K562 (cell line): ENCODE measurements around the gene FAM110D. TPM values are rescaled to one million over a fixed set of nuclear protein-coding genes. Genes with fewer than 3 reads are reported as not detected.

ENCODE experiments used
- ATAC-seq: fragments of 200-7000 bp; cut with Tn5 transposase; 3 replicates; pipeline ENCODE4 v1.9.1; 2020; ENCODE audit warnings: moderate library complexity
- BruUV-seq: library from RNA; stranded (reverse); fragments of 400-500 nt; replicated peaks from 2 replicates; lab custom pipeline; 2021; lab: Mats Ljungman, UMichigan
- CTCF ChIA-PET: fragments of 300-600 bp; formaldehyde crosslinking; extraction: SDS; loops from one replicate; lab custom pipeline; 2021; ENCODE audit warnings: low intra/inter-chr PET ratio; lab: Yijun Ruan, JAX
- POLR2A ChIA-PET: fragments of 300-600, 350-650 bp; sonication (Branson Sonifier 250); formaldehyde crosslinking; extraction: SDS; loops from one replicate; lab custom pipeline; 2021; ENCODE audit warnings: antibody characterized with exemption, inconsistent platforms; lab: Yijun Ruan, JAX
- DNase-seq, 4 experiments: peaks; one replicate each; pipeline versions ENCODE4 v3.0.0 to v3.0.0-alpha.2; 2011 to 2018; ENCODE audit warnings: low spot score in 3 of 4, mixed read lengths in 3 of 4; ENCODE audit errors: extremely low read depth in 1 of 4
- FAIRE-seq: peaks from 2 replicates; lab custom pipeline; 2011; peaks lifted over from hg19 to GRCh38; lab: Jason Lieb, UNC
- H2AFZ ChIP-seq: 2 replicates; pipeline ENCODE4 v1.6.0; 2011; ENCODE audit warnings: low read depth, low read length, control low read depth, inconsistent platforms
- H3K27ac ChIP-seq: fragments of 200-600 bp; 3 replicates; pipeline ENCODE4 v1.8.0; 2011; ENCODE audit warnings: low read depth, mild to moderate bottlenecking, control low read depth, inconsistent platforms, low read length, moderate library complexity, mixed read lengths; ENCODE audit errors: extremely low read depth
- H3K27me3 ChIP-seq, 2 experiments: fragments of 300-600 bp in 1 of 2; 2 replicates in 1 of 2; 3 replicates in 1 of 2; pipeline versions ENCODE4 v1.6.0 to v1.8.0; 2011; ENCODE audit warnings: inconsistent platforms in 2 of 2, low read length in 2 of 2, mild to moderate bottlenecking in 1 of 2, mixed read lengths in 1 of 2, moderate library complexity in 1 of 2; ENCODE audit not compliant: control insufficient read depth in 2 of 2, insufficient read depth in 2 of 2
- H3K36me3 ChIP-seq: fragments of 300-600 bp; 3 replicates; pipeline ENCODE4 v1.8.0; 2011; ENCODE audit warnings: mild to moderate bottlenecking, low read length, inconsistent platforms; ENCODE audit not compliant: control insufficient read depth, insufficient read depth
- H3K4me1 ChIP-seq, 2 experiments: fragments of 200-600 bp in 1 of 2; replicated peaks in 1 of 2; 2 replicates in 1 of 2; 3 replicates in 1 of 2; pipeline versions ENCODE4 v1.5.1 to v1.8.0; 2011; ENCODE audit warnings: inconsistent platforms in 2 of 2, low read length in 2 of 2, mild to moderate bottlenecking in 1 of 2, mixed read lengths in 1 of 2, moderate library complexity in 1 of 2; ENCODE audit not compliant: control insufficient read depth in 2 of 2, insufficient read depth in 2 of 2
- H3K4me2 ChIP-seq: 2 replicates; pipeline ENCODE4 v1.6.1; 2011; ENCODE audit warnings: low read length, control low read depth, inconsistent platforms, mixed read lengths; ENCODE audit not compliant: insufficient read depth
- H3K4me3 ChIP-seq: fragments of 200-600 bp; sonication (generic), shearing (Covaris generic); 2 replicates; pipeline ENCODE4 v1.5.1; 2016; ENCODE audit warnings: control low read depth, inconsistent platforms
- H3K79me2 ChIP-seq: fragments of 200-600 bp; 3 replicates; pipeline ENCODE4 v1.8.0; 2011; ENCODE audit warnings: low read length, inconsistent platforms; ENCODE audit not compliant: control insufficient read depth, insufficient read depth
- H3K9ac ChIP-seq, 2 experiments: 2 replicates each; pipeline versions ENCODE4 v1.6.0 to v1.6.1; 2011; ENCODE audit warnings: low read depth in 2 of 2, low read length in 2 of 2, control low read depth in 1 of 2, inconsistent platforms in 1 of 2, mild to moderate bottlenecking in 1 of 2, mixed read lengths in 1 of 2; ENCODE audit not compliant: insufficient read depth in 1 of 2
- H3K9me1 ChIP-seq: one replicate; pipeline ENCODE4 v1.6.0; 2011; ENCODE audit warnings: inconsistent platforms, mild to moderate bottlenecking, low read length, moderate library complexity; ENCODE audit not compliant: control insufficient read depth, insufficient read depth
- H3K9me3 ChIP-seq: replicated peaks from 2 replicates; pipeline ENCODE4 v1.5.1; 2011; ENCODE audit warnings: low read depth, low read length, inconsistent platforms; ENCODE audit not compliant: control insufficient read depth, insufficient read depth
- H4K20me1 ChIP-seq: replicated peaks from 2 replicates; pipeline ENCODE4 v1.6.1; 2011; ENCODE audit warnings: low read length, inconsistent platforms, mixed read lengths; ENCODE audit not compliant: control insufficient read depth, insufficient read depth
- ARID1B ChIP-seq: fragments of 450-650 bp; IDR thresholded peaks from 2 replicates; pipeline ENCODE4 v1.6.1; 2016; ENCODE audit warnings: antibody characterized with exemption, mild to moderate bottlenecking, inconsistent platforms
- CBX1 ChIP-seq: sonication (generic); IDR thresholded peaks from 2 replicates; pipeline ENCODE4 v1.6.1; 2016; ENCODE audit warnings: antibody characterized with exemption, low read depth, mild to moderate bottlenecking
- CBX2 ChIP-seq: fragments of 200-600 bp; sonication (generic); IDR thresholded peaks from one replicate; pipeline ENCODE4 v1.6.1; 2012; ENCODE audit warnings: mild to moderate bottlenecking, low read length, inconsistent platforms; ENCODE audit not compliant: insufficient read depth, poor library complexity, severe bottlenecking
- CCNT2 ChIP-seq: IDR thresholded peaks from 2 replicates; pipeline ENCODE4 v1.6.1; 2011; ENCODE audit warnings: borderline replicate concordance, low read depth, mild to moderate bottlenecking, moderate library complexity, mixed read lengths, low read length; ENCODE audit not compliant: insufficient read length; ENCODE audit errors: extremely low read depth
- DACH1 ChIP-seq: fragments of 450-650 bp; IDR thresholded peaks from 2 replicates; pipeline ENCODE4 v1.6.1; 2018; ENCODE audit not compliant: partially characterized antibody
- DMBX1 ChIP-seq: fragments of 250-450 bp; sonication (Bioruptor Pico); IDR thresholded peaks from 2 replicates; pipeline ENCODE4 v1.8.0; 2022; ENCODE audit warnings: inconsistent platforms, mild to moderate bottlenecking, moderate library complexity, borderline replicate concordance
- EGR1 ChIP-seq: fragments of 450-650 bp; conservative IDR thresholded peaks from 2 replicates; pipeline ENCODE4 v1.6.1; 2017; ENCODE audit warnings: mild to moderate bottlenecking
- KDM1A ChIP-seq, 2 experiments: fragments of 450-650 bp; IDR thresholded peaks; 2 replicates each; pipeline ENCODE4 v1.6.1; 2016; ENCODE audit warnings: mild to moderate bottlenecking in 2 of 2
- MEF2A ChIP-seq: IDR thresholded peaks from 2 replicates; pipeline ENCODE4 v1.6.1; 2011; ENCODE audit warnings: low read depth, mild to moderate bottlenecking, low read length, moderate library complexity; ENCODE audit not compliant: control insufficient read depth
- NBN ChIP-seq: fragments of 450-650 bp; IDR thresholded peaks from 2 replicates; pipeline ENCODE4 v1.6.1; 2016; ENCODE audit warnings: low read depth, mild to moderate bottlenecking
- SMARCB1 ChIP-seq: IDR thresholded peaks from 2 replicates; pipeline ENCODE4 v1.6.1; 2011; ENCODE audit warnings: improper control_type of control experiment, low read depth; ENCODE audit not compliant: insufficient read length
- SP1 ChIP-seq: sonication (generic); formaldehyde crosslinking; IDR thresholded peaks from 2 replicates; pipeline ENCODE4 v1.8.1; 2022; ENCODE audit warnings: mild to moderate bottlenecking, missing genetic modification reagents
- TCF3 ChIP-seq: sonication (generic); formaldehyde crosslinking; IDR thresholded peaks from 2 replicates; pipeline ENCODE4 v1.4.0; 2020; ENCODE audit warnings: mild to moderate bottlenecking, missing genetic modification reagents
- TOE1 ChIP-seq, 2 experiments: fragments of 450-650 bp in 1 of 2; sonication (generic) in 1 of 2; formaldehyde crosslinking in 1 of 2; IDR thresholded peaks; 2 replicates each; pipeline versions ENCODE4 v1.7.1 to v1.8.0; 2016 to 2022; ENCODE audit warnings: borderline replicate concordance in 2 of 2, mild to moderate bottlenecking in 2 of 2, antibody characterized with exemption in 1 of 2, inconsistent platforms in 1 of 2, low read depth in 1 of 2, missing genetic modification reagents in 1 of 2, moderate library complexity in 1 of 2
- ZNF445 ChIP-seq: fragments of 250-450 bp; sonication (Bioruptor Pico); IDR thresholded peaks from 2 replicates; pipeline ENCODE4 v1.4.0; 2020; ENCODE audit warnings: low read depth, mild to moderate bottlenecking, moderate library complexity
- ZNF785 ChIP-seq: fragments of 250-450 bp; sonication (Bioruptor Pico); IDR thresholded peaks from 2 replicates; pipeline ENCODE4 v1.4.0; 2020; ENCODE audit warnings: mild to moderate bottlenecking
- WGBS: fragments of 100-300 bp; shearing (Covaris generic); methylation state at CpG from one replicate; pipeline ENCODE4 v1.1.6; 2016; ENCODE audit warnings: low coverage, mixed read lengths; ENCODE audit not compliant: insufficient coverage; ENCODE audit errors: missing lambda C conversion rate; 5-methylcytosine and 5-hydroxymethylcytosine counted together
- in situ Hi-C: fragments of 300-500 bp; cut with MboI; formaldehyde crosslinking; loops from 4 replicates; pipeline ENCODE4 v1.15.0; 2018; ENCODE audit warnings: inconsistent platforms, mixed read lengths
- intact Hi-C: fragments of 100-400 bp; cut with micrococcal nuclease; formaldehyde crosslinking; loops from 2 replicates; pipeline ENCODE4 v1.14.2; 2022
- polyA plus RNA-seq, 8 experiments: library from polyadenylated mRNA; depleted of rRNA in 4 of 8; stranded (reverse) in 5 of 8; unstranded in 3 of 8; fragments of >200 nt; fragmentation: Nextera tagmentation in 2 of 8; fragmentation: Illumina TruSeq in 1 of 8; extraction: Ambion mirVana in 2 of 8; extraction: Trizol in 1 of 8; gene quantifications; 2 replicates each; pipeline versions ENCODE4 v1.2.1 to v1.2.3, GENCODE V29; 2011 to 2014; ENCODE audit warnings: inconsistent platforms in 1 of 8, missing spikeins in 1 of 8
- total RNA-seq, 7 experiments: library from RNA; depleted of rRNA in 6 of 7; stranded (reverse); fragments of >200 nt in 6 of 7; fragmentation: Illumina TruSeq in 2 of 7; extraction: Trizol in 2 of 7; gene quantifications; 2 replicates each; pipeline versions ENCODE4 v1.2.1 to v1.2.3, GENCODE V29; 2011 to 2021; ENCODE audit warnings: low replicate concordance in 1 of 7
- TF ChIP-seq, protein P1 (sequence below): sonication (generic); formaldehyde crosslinking; IDR thresholded peaks from 2 replicates; pipeline ENCODE4 v1.8.1; 2022; ENCODE audit warnings: missing genetic modification reagents

FAM110D gene
- total and polyA plus RNA-seq, 9 of the 15 experiments (the other 6 are each of a cell fraction or from before 2014, with no cell fraction given) = 0.04 to 1.1 (median 0.33) TPM

DNA sequence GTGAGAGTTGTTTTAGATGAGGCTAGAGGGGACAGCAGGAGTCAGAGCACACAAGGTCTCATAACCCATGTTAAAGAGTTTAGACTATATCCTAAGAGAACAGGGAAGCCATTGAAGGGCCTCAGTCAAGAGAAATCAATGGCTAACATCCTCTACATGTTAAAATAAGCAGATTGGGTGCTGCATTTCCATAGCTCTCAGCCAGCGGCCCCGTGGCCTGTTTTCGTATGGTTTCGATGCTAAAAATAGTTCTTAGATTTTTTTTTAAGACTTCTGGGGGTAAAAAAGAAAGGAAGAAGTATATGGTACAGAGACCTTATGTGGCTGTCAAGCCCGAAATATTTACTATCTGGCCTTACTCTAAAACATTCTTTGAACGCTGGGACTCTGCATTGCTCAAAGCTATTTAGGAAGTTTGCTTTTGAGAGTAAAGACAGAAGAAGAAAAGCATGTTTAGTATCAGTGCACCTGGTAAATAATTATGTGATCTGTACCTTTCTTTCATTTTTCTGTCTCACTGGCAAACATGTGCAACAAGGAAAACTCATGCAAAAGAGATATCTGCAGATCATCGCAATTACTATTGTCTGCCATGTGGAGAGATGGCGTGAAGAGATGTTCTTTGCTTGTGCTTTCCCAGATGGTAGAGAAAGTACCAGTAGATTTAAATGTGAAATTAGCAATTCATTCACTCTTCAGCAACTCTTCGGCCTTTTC lies 38.8 kb upstream of the FAM110D start (continued):
- TF ChIP-seq, protein P1, sequence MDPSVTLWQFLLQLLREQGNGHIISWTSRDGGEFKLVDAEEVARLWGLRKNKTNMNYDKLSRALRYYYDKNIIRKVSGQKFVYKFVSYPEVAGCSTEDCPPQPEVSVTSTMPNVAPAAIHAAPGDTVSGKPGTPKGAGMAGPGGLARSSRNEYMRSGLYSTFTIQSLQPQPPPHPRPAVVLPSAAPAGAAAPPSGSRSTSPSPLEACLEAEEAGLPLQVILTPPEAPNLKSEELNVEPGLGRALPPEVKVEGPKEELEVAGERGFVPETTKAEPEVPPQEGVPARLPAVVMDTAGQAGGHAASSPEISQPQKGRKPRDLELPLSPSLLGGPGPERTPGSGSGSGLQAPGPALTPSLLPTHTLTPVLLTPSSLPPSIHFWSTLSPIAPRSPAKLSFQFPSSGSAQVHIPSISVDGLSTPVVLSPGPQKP (CRISPR knock-in tag) = no peak
- peak; percentile 68; the same call in 1 of the 2 replicates for TF ChIP-seq MEF2A

DNA sequence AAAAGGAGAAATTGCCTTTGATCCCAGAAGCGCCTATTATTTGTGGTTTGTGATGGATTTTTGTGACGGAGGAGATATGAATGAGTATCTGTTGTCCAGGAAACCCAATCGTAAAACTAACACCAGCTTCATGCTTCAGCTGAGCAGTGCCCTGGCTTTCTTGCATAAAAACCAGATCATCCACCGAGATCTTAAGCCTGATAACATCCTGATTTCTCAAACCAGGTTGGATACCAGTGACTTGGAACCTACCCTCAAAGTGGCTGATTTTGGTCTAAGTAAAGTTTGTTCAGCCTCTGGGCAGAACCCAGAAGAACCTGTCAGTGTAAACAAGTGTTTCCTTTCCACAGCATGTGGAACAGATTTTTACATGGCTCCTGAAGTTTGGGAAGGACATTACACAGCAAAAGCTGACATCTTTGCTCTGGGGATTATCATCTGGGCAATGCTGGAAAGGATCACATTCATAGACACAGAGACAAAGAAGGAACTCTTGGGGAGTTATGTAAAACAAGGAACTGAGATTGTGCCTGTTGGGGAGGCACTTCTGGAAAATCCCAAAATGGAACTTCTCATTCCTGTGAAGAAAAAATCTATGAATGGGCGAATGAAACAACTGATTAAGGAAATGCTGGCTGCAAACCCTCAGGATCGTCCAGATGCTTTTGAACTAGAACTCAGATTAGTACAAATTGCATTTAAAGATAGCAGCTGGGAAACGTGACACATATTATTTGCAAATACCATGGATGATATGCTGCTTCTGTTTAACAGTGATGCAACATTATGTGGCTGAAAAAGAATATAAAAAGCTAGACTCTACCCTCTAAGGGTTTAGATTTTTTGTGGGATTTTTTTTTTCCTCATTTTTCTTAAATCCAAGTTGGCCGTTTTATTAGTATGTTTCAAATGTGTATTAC lies 36.8 kb upstream of the FAM110D start:
- Histone ChIP-seq H3K9ac (peak overlapping the region; percentile 0 to 97; a peak in 3 of 4 replicates), H3K27ac (peak overlapping the region; percentile 99), H3K36me3 (peaks cover 65% of the 10 kb centered on the region), H2AFZ (no peak overlapping the region), H3K27me3 (no peaks in the 10 kb centered on the region), H3K4me3 (no peak overlapping the region), H3K4me1 (peaks cover 11 to 54% of the 10 kb centered on the region in 2 experiments), H3K79me2 (peaks cover 80% of the 10 kb centered on the region), H3K4me2 (peak overlapping the region; percentile 38; the same call in 1 of the 2 replicates), H3K9me3 (no peaks in the 10 kb centered on the region), H3K9me1 (no peaks in the 10 kb centered on the region), H4K20me1 (no peaks in the 10 kb centered on the region)
- FAIRE-seq (peak; percentile 19), DNase-seq (peak in 1 of 4 experiments; percentile 38), ATAC-seq (no peak)
- ChIA-PET CTCF (interaction anchor here (0.5 kb wide), 1 partner anchor 17 kb away, joined by 3 read pairs; no protein-coding TSS in a partner anchor), POLR2A (interaction anchor here (0.6 to 13.3 kb wide), 17 partner anchors 9 to 226 kb away, joined by 3 to 237 read pairs (median 4); partner anchors contain the start of genes EXTL1 and PDIK1L)
- intact Hi-C loops (no loop called here), in situ Hi-C loops (no loop called here)
- 21% methylated on average over 8 of the region's 8 CpGs for WGBS
- BruUV-seq = no TSS peak
- peak; percentile 13 to 42; a peak in 1 of 4 replicates for TF ChIP-seq KDM1A (IDR thresholded peaks at IDR 0.05)
- TF ChIP-seq DACH1 = peak; percentile 52
- peak; percentile 64 for TF ChIP-seq TCF3 (CRISPR knock-in tag)
- TF ChIP-seq ARID1B = peak; percentile 57; the same call in 1 of the 2 replicates
- TF ChIP-seq TOE1 (IDR thresholded peaks at IDR 0.05; ENCODE audit: borderline replicate concordance) = 0 out of 2 replicates have a peak, but pooled peaks have one; percentile 16
- TF ChIP-seq TOE1 (CRISPR knock-in tag; IDR thresholded peaks at IDR 0.05; ENCODE audit: borderline replicate concordance, low read depth) = no peak
- no peak for TF ChIP-seq CCNT2
- no peak for TF ChIP-seq ZNF445 (CRISPR knock-in tag)
- TF ChIP-seq EGR1 = no peak
- peak; percentile 40; the same call in 1 of the 2 replicates for TF ChIP-seq SP1 (CRISPR knock-in tag)
- no peak for TF ChIP-seq CBX1
- 0 out of 2 replicates have a peak, but pooled peaks have one; percentile 35 for TF ChIP-seq NBN
- TF ChIP-seq ZNF785 (CRISPR knock-in tag) = no peak
- TF ChIP-seq SMARCB1 = peak; percentile 95
- TF ChIP-seq CBX2 = no peak
- peak; percentile 78; the same call in 1 of the 2 replicates for TF ChIP-seq DMBX1
